ENCODE measurements around the gene KCNH8.

The KCNH8 gene

DNA sequence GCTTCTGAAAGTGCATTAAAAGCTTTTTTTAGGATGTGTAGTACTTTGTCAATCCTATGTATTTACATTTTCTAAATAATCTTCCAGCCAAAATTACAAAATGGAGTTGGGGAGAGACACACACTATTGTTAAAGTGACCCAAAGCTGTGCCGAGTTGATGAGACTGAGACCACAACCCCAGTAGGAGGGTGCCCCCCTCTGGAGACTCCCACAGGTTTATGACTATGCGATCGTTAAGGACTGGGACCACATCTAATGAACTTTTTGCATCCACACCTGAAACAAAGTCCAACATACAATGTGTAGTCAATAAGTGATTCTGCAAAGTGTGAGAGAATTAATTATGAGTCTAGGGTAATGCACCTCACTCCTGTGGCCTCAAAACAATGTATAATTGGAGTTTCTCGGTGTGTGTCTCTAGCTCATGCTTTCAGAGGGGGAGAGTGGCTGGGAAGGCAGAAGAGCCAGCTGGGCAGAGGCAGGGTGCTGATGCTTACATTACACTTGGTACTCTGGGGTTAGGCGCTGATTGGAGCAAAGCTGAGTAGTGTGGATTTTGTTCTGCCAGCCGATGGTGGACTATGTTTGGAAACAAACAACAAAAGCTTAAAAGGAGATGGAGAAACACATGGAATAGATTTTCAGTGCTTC is 102.8 kb downstream of the KCNH8 start:
- DNase-seq (ENCODE audit: low spot score), result no peak

DNA sequence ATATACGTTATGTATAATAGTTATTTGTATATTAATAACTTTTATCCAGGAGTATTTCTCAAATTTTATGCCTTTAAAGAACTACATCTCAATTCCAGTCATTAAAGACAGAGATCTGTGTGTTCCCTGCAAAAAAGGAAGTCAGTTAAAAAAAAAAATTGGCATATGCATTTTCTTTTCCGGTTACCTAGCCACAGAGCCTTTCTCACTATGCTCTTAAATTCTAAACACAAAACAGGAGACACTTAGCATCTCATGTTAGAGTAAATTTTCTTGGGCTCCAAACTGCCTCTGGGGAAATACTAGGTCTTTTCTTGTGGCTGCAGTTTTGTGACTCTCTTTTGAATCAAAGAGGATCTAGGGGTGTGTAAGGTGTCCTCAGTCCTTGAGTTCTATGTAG is 105.9 kb downstream of the KCNH8 start:
- no peak for DNase-seq (ENCODE audit: low spot score)

DNA sequence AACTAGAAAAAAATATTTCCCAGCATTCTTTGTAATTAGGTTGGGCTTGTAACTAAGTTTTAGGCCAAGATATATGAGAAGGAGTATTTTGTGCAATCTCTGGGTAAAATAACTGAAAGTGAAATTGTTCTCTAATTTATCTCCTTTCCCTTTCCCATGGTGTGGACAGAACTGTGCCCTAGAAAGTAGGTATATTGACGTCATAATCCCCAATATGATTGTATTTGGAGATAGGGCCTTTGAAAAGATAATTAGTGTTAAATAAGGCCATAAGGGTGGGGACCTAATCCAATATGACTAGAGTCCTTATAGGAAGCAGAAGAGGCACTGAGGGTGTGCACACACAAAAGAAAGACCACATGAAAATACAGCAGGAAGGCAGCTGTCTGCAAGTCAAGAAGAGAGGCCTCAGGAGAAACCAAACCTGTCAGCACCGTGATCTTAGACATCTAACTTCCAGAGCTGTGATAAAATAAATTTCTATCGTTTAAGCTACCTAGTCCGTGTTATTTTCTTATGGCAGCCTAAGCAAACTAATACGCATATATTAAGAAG is 106.6 kb downstream of the KCNH8 start:
- DNase-seq (ENCODE audit: low spot score), result no peak

DNA sequence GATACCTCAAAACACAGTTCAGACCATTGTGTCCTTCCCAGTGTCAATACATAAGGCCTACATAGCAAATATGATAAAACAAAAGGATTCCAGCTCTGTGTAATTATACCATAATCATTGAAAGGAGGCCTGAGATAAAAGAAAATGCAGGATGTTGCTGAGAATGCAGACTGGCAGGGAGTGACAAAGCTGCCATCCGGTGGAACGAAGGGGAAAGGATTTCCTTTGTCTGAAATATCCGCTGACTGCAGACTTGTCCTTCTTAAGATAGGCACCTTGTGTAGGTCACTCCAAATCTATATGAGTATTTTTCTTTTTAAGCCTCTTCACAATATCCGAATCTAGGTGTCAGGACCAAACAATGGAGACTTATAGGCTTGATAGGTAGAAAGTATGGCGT is 108.0 kb downstream of the KCNH8 start:
- DNase-seq (ENCODE audit: low spot score), result peak; percentile 6

DNA sequence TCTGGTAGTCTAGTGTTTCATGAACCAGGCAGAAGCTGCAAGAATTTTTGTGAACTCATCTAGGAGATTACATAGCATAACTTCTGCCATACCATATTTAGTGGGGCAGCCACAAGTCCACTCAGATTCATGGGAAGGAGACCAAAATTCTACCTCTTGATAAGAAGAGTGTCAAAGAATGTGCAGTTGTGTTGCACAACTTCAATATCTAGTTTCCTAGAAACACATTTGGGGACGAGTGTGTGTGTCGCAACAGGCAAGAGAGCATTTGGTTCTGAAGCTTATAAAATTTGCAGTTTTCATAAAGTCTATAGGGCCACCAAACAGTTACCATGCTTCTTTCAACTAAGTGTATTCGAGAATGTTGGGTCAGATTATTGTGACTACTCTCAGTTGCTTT is 115.3 kb downstream of the KCNH8 start:
- DNase-seq (ENCODE audit: low spot score), result no peak

DNA sequence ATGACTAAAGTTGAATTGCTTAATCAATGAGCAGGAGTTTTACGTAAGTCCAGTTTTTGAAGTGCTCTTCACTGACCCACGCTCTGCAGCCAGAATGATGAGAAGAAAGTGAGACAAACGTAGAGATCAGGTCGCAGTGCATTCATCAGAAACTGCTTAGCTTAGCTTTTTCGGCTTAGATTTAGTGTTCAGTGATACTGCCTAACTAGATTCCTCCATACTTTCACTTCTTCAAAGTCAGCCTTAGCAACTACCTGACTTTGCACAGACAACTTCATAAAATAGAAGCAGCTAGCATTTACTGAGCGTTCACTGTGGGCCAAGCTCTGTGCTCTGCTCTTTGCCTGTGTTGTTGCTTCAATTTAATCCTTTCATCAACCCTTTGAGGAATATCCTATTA is 116.1 kb downstream of the KCNH8 start:
- no peak for DNase-seq (ENCODE audit: low spot score)

DNA sequence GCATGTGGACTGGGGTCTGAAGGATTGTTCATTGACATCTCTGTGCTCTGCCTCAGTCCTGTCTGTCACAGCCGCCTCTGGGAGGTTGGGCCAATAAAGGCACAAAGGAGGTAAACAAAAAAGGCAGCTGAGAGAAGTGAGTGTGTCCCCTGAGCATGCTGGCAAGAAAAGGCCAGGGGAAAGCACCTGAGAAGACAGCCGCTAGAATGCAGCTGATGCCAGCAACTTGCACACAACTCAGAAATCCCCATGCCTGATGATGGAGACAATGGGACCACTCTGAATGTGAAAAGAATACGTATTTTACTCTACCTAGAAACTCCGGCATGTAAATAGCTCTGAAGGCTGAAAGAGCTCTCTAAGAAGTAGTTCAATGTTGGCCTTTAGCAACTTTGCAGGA is 118.7 kb downstream of the KCNH8 start:
- DNase-seq (ENCODE audit: low spot score), result no peak

DNA sequence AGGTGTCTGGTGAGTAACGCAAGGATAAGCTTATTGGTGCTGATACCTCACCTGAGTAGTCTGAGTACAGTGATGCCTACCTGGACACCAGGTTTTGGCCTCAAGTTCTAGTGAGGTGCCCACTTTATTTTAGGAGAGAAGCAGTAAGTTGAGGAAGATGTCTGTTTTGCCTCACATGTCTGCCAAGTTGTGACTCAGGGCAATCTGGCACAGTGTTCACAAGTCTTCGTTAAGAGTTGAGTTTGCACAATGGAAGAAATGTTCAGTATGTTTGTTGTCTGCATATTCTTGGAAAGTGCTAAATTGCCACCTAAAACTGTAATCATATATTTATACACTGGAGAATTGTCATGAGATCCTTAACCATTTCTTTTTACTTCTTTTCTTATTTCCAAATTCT is 122.2 kb downstream of the KCNH8 start:
- DNase-seq (ENCODE audit: low spot score), result no peak

DNA sequence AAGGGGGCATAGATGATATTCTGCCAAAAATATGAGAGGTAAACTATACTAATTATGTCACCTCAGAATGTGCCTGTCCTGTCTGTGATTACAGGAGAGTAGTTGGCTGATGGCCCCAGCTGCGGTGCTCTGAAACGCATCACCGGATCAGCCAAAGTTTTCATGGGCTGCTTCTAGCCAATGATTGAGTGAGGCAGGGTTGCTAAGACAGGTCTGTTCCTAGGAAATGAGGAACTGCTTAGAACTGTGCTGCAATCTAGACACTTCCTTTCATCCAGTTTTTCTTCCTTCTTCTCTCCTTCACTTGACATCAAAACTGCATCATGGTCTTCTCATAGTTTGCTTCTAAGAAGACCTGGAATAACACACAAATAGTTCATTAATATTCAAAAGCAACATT is 124.0 kb downstream of the KCNH8 start:
- DNase-seq (ENCODE audit: low spot score), result no peak

DNA sequence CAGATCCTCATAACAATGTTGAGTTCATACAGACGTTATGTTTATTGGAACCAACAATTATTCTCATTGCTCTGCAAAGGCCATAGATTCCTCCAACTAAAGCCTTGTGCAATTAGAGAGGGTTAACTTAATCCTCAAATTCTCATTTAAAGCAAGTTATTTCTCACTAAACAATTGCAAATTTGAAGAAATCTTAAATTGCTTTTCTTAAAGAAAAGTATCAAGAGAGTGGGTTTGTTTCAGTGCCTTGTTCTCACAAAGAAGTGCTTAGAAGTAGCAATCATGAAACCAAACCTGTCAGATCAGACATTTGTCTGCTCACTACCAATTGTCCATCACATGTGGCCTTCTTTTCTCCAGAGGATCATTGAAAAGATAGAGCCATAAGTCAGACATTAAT is 124.8 kb downstream of the KCNH8 start:
- no peak for DNase-seq (ENCODE audit: low spot score)

DNA sequence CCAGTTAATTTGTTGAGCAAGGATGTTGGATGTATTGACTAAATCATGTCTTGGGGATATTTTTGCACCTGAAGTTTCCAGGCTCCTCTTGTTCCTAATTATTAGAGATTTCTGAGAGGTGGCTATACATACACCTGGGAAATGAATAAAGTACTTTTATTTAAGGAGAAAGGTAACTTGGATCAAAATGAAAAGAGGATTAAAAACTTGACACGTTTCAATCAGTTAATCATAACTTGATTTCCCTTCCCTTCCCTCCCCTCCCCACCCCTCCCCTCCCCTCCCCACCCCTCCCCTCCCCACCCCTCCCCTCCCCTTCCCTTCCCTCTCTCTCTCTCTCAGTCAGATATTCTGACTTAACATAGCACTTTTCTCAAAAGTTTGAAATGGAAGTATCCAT is 126.3 kb downstream of the KCNH8 start:
- no peak for DNase-seq (ENCODE audit: low spot score)

DNA sequence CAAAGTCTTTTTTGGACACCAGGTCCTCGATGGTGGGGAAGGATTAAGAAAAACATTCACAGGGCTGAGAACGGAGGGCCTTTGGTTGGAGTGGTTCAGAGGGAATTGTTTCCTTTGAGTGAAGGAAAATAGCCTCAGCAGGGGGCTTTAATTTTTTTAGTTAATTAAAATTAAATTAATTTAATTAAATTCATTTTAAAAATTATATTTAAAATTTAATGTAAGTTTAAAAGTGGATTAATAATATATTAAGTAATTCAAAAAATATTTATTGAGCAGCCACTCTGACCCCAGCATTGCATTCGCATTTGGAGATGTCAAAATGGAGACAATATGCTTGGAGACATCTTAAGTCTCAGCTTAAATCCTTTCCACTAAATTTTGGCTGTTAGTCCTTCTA is 136.7 kb downstream of the KCNH8 start:
- no peak for DNase-seq (ENCODE audit: low spot score)

DNA sequence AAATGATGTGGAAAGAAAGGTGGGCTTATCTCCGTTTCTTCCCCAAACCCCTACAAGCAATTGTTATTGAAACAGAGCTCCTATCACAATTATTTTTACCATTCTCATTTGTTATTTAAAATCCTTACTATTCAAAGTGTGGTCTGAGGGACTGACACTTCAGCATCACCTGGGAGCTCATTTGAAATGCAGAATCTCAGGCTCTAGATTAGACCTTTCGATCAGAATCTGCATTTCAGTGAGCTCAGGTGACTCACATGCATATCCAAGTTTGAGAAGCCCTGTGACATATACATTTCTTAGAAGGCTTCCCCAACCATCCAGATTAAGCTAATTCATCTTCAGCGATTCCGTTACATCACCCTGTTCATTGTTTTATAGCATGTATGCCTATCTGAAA is 145.0 kb downstream of the KCNH8 start:
- DNase-seq (ENCODE audit: low spot score), result no peak

DNA sequence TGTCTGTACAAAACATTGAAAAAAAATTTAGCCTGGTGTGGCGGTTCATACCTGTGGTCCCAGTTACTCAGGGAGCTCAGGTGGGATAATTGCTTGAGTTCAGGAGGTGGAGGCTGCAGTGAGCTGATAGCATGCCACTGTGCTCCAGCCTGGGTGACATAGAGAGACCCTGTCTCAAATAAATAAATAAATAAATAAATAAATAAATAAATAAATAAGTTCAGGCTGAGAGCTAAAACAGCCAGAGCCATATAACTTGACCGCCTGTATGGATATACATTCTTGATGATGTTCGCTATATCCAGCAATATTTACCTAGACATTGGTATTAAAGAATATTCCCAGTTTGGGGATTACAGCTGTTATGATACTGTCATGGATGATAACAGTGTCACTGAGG is 146.9 kb downstream of the KCNH8 start:
- DNase-seq (ENCODE audit: low spot score), result no peak

DNA sequence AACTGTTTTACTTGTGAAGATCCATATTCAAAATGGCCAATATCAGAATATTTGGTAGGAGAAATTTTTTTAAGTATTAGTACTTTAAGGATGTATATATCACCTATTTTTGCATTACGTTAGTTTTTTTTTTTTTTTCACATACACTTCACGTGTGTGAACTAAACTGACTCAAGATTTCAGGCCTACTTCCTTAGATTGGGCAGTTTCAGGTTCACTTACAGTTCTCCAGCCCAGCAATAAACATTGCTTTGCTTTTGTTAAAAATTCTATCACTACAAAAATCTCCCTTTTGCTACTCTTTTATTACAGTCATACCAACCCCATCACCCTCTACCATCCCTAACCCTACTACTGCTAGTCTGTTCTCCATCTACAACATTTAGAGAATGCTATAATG is 183.6 kb downstream of the KCNH8 start:
- no peak for DNase-seq (ENCODE audit: low spot score)

DNA sequence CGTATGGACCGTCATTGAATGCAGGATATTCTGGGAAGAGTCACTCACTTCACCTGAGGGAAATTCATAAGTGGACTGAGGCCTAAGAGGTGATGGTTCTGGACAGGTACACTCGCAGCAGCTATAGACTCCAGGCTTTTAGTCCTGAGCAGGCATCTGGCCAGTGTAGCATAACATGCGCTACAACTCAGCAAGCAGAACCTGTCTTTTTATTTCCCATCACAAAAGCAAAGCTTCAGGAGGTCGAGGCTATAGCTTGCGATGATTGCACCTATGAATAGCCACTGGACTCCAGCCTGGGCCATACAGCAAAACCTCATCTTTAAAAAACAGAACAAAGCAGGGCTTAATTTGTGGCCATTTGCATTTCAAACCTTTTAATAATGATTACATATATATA is 185.8 kb downstream of the KCNH8 start:
- no peak for DNase-seq (ENCODE audit: low spot score)

DNA sequence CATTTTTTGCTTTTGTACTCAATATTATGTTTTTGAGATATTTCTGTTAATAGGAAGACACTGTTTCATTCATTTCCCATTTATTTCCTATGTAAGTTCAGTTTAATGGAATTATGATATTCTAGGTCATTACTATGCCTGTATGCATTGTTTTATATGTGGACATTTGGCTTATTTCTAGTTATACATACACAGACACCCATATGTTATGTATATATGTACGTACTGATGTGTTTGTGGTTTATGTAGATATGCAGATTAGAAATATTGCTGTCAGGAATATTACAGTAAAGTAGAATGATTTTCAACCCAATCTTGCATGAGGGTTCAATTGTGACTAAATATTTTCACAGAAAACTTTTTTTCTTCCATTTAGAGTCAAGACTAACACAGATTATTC is 190.5 kb downstream of the KCNH8 start:
- DNase-seq (ENCODE audit: low spot score), result no peak

DNA sequence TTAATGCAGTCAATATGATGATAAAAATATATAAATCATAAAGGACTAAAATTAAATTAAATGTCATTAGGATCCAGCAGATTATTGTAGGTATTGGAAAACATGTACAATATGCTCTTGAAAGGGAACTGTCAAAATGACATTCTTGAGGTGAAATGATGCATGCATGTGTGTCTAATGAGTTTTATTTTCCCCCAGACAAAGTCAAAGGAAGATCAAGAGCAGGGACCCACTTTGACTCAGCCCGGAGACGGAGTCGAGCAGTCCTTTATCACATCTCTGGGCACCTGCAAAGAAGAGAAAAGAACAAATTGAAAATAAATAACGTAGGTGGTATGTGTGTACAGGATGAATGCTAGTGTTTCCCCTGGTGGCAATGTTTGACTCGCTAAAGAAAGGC is 194.1 kb downstream of the KCNH8 start:
- DNase-seq (ENCODE audit: low spot score), result no peak

DNA sequence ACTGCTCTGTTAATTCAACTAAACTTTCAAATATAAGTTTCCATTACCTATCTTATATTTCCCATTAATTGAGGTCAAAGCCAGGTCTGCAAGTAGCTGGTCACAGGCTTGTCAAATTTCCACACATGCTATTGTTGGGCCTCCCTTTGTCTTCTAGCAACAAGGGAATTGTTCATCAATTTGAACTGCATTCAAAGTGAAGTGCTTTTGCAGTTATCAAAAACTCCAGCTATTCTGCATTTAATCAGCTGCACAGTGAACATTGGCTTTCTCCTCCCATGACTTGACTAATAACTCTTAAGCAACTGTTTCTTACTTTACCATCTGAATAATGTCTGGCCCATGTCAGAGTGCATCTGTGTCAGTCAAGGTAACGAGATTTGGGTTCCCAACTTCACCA is 198.4 kb downstream of the KCNH8 start:
- no peak for DNase-seq (ENCODE audit: low spot score)

DNA sequence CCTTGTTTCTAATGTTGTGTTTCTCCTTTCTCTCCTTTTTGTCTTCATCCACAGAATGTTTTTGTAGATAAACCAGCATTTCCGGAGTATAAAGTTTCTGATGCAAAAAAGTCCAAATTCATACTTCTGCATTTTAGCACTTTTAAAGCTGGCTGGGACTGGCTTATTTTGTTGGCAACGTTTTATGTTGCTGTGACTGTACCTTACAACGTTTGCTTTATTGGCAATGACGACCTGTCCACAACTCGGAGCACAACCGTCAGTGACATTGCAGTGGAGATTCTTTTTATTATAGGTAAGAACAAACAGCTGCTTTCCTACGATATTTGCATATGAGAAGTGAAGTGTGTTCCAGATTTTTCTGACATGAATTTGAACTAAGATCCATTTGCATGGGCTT is 199.4 kb downstream of the KCNH8 start:
- no peak for DNase-seq (ENCODE audit: low spot score)

DNA sequence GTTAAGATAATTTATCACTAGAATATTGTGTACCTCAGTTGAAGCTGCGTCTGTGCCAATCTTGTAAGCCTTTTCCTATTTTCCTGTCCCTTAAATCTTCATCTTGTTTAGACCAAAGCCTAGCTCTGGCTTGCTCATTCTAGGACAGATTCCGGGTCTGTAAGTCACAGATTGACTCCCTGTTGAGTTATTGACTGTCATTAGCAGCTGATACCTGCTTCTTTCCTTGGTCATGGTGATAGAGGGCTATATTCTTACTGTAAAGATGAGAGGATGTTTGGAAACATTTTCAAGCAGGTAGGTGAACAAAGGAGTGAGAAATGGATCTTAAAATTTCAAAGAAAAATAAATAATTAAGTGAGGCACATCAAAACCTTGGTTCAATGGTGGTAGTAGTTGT is 200.2 kb downstream of the KCNH8 start:
- DNase-seq (ENCODE audit: low spot score), result no peak

DNA sequence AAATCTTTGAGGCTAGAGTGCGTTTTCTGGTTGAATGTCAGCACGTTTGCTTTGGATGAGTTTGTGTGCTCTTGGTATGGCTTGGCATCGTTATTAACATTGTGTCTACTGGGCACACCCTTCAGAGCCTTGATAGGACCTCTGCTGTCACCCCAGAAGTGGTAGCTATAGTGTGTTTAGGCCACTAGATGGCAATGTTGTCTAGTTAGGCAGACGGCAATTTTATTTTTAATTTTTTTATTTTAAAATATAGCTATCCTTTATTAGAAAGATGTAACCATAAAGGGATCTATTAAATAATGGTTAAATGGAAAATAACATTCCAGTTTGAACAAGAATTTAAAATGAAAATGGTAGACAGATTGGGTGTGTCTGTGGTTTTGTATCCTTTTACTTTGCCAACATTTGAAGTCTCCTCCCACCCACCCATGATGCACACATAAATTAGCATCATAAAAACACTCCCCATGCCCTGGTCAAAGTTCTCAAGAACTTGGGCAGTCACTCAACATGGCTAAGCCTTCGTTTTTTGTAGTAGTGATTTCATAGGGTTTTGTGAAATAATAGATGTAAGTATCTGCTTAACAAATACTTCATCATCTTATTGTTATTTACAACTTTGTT is 200.7 kb downstream of the KCNH8 start:
- peak; percentile 50 for DNase-seq (ENCODE audit: low spot score)

DNA sequence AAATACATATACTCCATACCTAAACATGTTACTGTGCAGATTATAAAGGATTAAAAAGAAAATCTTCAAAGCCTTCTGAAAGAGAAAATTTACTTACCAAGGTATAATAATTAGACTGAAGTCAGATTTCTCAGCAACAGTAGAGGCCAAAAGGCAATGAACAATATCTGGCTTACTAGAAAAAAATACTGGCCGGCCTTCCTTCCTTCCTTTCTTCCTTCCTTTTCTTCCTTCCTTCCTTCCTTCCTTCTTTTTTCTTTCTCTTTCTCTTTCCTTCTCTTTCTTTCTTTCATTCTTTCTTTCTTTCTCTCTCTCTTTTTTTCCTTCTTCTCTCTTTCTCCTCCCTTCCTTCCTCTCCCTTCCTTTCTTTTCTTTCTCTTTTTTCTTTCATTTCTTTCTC is 209.6 kb downstream of the KCNH8 start:
- DNase-seq (ENCODE audit: low spot score), result no peak

DNA sequence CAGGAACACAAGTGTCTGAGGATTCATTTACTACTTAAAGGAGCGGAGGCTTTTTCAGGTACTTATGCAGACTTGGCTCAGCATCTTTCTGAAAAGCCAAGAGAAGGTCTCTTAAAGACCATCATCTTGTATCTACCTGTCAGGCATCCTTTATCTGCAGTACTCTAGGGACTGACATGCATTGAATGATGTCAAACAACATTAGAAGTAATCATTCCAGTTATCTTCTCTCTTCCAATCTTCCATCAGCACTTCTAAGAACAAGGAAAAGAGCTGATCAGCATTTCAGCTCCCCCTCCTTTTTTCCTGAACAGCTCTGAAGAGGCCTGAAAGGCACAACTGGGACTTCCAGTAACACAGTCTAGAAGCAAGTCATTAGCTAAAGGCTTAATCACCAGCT is 214.8 kb downstream of the KCNH8 start:
- DNase-seq (ENCODE audit: low spot score), result no peak

Data from RKO (cell line).